Hematopoietic multipotent progenitor cell treated with erythropoietin and hydrocortisone succinate and interleukin-3 and kit ligand, for 8 days (in vitro differentiated cells): Measurements from ENCODE around the gene SLC8A2.
A peak's percentile ranks its signal among the peaks of the same experiment; 100 is the strongest.
"Not testable (repeated sequence)": the region's sequence is repeated elsewhere in the genome, so short reads cannot be mapped to it uniquely, and the experiment has no call there.

Source experiments
- DNase-seq: peaks from one replicate; pipeline ENCODE4 v3.0.0-alpha.2; 2015

SLC8A2 gene

DNA sequence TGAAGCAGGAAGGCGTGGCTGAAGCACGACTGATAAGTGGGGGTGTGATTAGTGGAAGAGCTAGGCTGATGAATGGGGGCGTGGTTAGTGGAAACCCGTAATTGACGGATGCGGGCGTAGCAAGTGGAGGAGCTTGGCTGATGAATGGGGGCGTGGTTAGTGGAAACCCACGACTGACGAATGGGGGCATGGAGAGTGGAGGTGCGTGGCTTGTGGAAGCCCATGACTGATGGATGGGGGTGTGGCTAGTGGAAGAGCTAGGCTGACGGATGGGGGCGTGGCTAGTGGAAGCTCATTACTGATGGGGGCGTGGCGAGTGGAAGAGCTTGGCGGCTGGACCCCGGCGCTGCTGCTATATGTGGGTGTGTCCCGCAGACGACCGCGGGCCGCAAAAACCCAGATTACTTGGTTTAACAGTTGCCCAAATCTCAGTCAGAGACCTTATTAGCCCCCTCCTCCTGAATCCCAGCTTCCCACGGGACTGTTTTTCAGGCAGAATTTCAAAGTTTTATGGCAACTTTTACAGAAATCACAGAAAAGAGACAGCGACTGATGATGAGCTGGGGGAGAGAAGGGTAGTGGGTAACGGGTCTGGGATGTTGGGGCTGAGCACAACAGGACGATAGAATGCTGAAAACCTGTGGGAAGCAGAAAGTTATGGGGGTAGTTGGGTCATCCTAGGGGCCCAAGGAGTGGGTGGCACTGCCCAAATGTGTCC is 43.4 kb downstream of the SLC8A2 start:
- DNase-seq, result peak; percentile 98

DNA sequence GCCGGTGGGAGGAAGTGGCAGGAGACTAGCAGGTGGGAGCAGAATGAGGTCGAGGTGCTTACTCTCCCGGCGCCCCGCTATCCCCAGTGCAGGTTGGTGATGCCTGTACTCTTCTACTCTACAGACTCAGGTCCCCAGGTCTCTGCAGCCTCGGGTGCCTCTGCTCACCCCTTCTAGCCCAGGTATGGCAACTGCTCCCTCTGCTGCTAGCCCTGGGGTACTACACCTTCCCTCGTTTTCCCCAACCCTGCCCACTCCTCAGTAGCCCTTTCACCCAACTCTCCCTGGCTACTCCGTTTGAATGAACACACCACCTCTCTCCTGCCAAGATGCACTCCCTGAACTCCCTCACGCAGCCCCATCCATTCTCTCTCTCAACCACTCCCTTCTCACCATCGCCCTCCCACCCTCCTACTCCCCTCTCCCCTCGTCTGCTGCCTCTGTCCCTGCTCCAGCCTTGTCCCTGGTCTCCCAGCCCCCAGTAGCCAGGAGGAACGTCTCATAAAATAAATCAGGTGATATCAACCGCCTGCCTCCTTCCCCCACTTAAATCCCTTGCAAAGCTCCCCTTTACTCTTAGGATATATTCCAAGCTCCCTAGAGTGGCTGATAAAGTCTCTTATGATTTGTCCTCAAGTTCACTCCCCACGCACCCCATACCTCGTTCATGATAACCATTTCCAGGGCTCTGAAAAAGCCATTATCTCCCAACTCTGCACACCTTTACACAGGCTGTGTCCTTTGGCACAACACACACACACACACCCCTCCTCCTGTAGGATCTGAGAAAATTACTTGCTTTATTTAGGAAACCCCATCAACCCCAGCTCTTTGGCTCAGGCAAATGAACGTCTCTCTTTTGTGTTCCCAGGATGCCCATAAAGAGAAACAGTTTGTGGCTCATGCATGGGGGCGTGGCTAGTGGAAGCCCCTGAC is 44.2 kb downstream of the SLC8A2 start:
- peak; percentile 67 for DNase-seq

DNA sequence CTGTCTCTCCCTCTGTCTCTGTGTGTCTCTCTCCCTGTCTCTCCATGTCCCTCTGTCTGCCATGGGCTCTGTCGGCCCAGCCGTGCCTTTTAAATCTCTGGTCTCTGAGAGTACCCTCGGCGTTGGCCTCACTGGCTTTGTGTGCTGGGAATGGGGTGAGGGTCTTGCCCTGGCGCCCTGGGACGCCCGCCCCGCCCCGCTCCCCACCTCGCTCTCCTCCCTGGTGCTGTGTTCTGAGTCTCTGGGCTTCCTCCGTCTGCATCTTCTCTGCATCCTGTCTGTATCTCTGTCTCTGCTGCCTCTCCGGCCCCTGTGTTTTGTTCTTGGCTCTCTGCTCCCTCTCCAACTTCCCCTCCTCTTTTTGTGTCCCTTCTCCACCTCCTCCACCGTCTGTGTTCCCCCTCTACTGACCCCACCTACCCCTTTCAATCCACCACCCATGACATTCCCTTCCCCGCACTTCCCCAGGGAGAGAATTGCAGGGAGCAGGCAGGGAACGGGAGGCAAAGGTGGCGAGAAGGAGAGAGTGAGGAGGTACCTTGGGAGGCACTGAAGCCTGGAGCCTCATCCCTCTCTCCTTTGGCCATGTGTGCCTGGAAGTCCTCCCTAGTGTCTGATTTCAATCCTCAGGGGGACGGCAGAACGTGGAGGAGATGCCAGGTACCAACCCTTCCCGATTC is 48.4 kb downstream of the SLC8A2 start:
- no peak for DNase-seq

DNA sequence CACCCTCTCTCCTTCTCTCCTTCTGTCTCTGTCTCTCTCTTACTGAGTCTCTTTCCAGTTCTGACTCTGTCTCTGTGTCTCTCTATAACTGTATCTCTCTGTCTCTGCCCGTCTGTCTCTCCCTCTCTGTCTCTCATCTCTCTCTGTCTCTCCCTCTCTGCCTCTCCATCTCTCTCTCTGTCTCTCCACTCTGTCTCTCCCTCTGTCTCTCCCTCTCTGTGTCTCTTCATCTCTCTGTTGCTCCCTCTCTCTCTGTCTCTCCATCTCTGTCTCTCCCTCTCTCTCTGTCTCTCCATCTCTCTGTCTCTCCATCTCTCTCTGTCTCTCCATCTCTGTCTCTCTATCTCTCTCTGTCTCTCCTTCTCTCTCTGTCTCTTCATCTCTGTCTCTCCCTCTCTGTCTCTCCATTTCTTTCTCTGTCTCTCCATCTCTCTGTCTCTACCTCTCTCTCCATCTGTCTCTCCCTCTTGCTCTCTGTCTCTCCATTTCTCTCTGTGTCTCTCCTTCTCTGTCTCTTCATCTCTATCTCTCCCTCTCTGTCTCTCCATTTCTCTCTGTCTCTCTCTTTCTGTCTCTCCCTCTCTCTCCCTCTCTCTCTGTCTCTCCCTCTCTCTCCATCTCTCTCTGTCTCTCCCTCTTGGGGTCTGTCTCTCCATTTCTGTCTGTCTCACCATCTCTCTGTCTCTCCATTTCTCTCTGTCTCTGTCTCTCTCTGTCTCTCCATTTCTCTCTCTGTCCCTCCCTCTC is 49.1 kb downstream of the SLC8A2 start:
- DNase-seq, result no peak

DNA sequence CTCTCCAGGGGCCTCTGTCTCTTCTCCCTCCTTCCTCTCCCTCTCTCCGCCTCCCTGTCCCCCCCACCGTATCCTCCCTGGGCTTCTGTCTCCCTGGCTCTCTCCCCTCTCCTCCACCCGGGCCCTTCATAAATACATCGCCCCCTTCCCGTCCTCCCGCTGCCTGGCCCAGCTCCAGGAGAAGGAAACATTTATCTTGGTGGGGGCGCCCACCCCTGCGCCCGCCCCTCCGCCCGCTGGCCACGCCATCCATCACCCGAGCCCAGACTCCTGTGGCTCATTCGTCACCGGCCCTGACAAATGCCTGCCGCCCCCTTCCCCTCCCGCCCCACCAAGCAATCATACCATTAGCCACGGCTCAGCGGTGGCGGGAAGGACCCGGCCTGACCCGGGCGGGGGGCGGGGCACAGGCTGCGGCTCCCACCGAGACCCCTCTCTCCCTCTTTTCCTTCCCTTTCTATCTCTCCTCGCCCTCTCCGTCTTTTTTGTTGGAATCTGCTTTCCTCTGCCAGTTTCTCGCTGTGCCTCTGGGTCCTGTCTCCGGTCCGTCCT is 49.8 kb downstream of the SLC8A2 start:
- no peak for DNase-seq

DNA sequence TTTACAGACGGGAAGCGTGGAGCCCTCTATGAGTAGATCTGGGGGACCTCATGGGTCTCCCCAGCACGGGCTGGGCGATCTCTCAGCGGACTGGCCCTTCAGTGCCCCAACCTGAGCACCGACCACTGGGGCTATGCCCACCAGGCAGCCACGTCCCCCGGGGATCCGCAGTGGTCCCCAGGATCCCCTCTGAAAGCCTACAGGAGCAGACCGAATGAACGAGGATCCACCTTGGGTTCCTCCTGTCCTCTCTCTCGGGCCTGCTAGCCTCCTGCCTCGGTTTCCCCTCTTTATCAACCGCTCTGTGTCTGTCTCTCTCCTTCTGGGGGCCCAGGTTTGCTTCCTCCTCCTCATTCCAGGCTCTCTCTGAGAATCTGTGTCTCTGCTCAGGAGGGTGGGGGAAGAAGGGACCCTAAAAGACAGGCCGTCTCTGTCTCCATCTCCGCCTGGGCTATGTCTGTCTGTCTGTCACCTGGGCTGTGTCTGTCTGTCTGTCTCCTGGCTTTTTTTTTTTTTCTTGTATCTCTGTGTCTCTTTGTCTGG is 50.4 kb downstream of the SLC8A2 start:
- DNase-seq, result no peak

DNA sequence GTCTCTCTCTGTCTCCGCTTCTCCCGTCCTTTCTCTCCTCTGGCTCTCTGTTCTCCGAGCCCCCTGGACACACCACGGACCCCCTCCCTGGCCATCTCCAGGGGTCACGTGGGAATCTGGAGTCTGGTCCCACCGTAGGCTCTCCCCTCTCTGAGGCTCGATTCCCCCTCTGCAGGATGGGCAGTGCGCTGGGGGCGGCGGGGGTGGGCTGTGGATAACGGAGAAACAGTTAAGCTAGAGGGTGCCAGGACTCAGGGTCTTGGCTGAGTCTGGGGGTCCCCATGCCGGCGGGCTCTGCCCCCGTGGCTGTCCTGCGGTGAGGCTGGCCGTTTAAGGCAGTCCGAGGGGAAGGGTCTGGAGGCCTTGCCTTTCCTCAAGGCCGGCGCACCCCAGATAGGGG is 51.9 kb downstream of the SLC8A2 start:
- no peak for DNase-seq

DNA sequence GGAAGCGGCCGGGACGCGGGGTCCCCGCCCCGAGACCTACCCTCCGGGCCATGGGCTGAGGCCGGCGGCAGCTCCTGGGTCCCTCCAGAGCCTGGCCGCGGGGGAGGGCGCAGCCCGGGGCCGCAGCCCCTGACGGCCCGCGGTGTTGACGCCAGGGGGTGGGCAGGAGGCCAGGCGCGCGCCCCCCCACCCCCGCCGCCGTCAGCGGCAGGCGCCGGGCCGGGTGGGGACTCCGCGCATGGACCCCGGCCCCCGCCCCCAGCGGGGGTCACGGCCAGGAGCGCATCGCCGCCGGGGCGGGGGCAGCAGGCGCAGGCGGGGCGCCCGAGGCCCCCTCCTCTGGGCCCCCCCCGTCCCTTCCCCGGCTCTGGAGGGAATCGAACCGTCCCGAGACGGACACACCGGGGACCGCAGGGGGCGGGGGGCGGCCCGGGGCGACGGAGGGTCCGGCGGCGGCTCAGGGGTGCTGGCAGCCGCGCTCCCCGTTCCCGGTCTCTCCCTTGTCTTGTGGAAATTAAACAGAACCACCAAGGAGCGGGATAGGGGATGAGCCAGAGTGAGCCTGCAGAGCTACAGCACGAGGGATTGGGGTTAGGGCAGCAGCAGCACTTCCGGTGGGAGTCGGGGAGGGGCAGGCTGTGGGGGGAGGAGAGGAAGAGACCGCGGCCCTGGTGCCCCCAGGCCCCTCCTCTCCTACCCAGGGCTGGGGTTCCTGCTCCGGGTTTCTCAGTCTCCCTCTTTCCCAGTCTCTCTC is 52.5 kb downstream of the SLC8A2 start, which contains the start of gene MEIS3:
Gene MEIS3, minus strand, starts transcription at position 498 of the 754 bp plus-strand sequence. Its CDS starts 446 bp downstream, at position 52.
- DNase-seq, result no peak

DNA sequence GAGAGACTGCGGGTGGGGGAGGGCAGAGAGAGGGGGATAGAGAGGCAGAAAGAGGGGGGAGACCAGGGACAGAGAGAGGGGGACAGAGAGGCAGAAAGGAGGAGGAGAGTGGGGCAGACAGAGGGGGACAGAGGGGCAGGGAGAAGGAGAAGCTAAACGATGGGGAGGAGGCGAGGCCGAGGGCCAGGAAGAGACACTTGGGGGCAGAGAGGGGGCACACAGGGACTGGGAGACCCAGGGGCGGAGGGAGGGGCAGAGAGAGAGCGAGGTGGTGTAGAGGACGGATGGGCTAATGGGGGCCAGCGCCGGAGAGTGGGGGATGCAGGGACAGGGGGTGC is 53.0 kb downstream of the SLC8A2 start:
- DNase-seq, result no peak

DNA sequence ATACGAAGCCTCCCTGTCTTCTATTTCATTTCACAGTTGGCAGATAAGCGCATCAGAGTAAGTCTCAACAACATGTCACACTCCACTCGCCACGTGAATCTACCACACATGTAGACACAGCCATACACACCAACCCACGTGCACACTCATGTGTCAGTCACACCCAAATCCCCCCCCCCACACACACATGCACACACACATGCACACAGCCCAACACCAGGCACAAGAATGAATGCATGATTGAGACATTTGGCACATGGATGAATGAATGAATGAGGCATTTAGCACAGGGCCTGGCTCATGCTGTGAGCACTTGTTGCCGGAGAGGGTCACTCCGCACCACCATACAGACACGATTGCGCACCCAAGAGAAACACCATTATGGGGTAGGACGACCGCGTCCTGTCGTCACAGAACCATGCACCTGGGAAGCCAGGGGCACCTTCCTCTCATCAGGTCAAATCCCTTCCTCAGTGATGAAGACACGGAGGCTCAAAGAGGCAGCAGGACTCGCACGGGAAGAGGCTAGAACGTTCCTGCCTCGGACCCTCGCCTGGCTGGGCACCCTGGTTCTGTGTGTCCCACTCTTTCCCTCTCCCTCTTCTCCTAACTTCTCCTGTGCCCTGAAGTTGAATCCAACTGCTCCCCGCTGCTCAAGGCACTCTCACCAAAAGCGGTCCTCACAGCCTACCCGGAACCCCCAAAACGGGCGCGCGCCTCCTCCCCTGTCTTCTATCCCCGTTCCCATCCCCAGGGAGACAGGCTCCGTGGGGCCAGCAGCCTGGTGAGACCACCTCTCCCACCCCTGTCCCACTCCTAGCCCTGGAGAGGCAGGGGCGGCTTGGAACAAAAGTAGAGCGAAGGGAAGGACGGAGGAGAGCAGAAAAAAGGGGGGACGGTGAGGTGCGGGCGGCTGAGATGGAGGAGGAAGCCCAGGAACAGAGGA is 53.7 kb downstream of the SLC8A2 start:
- DNase-seq, result no peak

DNA sequence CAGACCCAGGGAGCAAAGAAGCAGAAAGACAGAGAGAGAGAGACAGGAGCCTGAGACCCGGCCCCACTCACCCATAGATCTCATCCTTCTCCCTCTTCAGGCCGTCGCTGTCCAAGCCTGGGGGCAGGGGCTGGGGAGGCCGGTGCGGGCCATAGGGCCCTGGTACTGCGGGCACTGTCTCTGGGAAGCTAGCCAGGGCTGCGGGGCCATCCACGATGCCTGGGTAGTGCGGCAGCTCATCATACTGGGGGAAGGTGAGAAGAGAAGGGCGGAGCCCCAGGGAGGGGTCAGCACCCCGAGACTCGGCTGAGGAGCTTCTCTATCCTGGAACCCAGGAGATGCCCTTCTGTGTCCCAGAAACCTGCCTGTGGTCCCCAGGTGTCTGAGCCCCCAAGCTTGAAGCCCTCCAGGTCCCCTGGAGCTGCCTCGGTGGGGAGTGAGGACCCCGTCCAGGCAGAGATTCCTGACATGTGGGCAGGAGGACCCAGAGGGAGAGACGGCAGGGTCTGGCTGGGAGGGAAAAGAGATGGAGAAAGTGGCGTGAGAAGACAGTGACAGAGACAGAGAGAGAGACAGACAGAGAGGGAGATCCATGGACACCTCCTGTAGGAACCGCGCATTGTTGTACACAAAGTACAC is 54.5 kb downstream of the SLC8A2 start:
- DNase-seq, result no peak

DNA sequence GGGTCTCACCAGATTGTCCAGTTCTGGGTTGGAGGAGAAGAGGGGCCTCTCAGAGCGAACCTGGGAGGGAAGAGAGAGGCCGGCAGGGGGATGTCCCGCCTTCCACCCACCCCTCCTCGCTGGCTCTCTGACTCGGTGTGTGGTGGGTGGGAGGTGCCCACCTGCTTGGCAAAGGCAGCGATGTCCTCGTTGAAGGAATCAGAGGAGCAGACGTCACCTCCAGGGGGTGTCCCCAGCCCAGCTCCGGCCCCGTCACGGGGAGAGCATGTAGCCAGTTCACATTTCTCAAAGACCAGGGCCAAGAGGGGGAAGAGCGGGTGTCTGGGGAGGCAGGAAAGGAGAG is 55.1 kb downstream of the SLC8A2 start:
- DNase-seq, result no peak

DNA sequence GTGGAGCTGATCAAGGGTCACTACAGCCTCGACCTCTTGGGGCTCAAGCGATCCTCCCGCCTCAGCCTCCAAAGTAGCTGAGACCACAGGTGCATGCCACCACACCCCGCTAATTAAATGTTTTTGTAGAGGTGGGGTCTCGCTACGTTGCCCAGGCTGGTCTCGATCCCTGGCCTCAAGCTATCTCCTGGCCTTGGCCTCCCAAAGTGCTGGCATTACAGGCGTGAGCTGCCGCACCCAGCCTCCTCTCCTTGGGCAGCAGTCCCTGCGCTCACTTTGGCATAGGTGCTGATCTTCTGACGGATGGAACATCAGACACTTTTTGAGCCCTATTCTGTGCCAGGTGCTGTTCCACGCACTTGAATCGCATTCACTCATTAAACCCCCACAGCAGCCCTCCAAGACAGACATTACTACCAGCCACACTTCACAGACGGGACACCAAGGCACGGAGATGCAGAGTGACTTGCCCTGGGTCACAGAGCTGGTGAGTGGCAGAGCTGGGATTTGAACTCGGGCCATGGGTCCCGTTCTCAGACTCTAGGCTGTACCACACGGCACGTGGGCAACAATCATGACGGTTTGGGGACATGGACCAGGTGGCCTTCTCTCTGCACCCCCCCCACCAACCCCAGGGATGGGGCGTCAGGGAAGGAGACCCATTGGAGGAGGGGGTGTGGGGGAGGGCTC is 55.6 kb downstream of the SLC8A2 start:
- DNase-seq, result no peak

DNA sequence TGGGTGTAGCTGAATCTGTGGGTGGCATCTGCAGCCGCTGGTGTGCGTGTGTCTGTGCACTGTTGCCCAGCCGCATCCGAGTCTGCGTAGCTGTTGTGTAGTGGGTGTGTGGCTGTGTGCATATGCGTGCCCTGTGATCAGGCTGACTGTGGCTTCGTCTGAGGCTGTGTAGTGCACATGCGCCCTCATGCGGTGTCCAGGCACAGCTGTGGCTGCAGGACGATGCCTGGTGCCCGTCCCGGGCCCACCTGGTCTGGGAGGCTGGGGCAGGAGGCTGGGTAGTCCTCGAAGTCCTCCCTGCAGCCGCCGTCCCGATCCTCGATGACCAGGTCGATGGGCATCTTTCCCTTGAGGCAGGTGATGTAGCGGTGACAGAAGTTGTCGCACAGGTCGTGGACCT is 57.2 kb downstream of the SLC8A2 start:
- peak; percentile 33 for DNase-seq

DNA sequence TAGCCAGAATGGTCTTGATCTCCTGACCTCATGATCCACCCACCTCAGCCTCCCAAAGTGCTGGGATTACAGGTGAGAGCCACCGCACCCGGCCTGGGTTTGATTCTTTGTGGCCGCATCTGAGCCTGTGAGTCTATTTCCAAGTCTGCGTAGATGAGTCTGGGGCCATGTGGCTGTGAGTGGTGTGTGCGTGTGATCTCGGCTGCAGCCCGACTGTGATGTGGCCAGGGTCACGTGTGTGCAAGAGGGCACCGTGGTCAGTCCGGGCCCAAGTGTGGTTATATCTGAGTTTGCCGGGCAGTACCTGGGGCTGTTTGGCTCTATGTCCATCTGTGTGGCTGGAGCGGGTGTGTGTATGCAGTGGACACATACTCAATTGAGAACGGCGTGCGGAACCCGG is 57.8 kb downstream of the SLC8A2 start:
- DNase-seq, result no peak

DNA sequence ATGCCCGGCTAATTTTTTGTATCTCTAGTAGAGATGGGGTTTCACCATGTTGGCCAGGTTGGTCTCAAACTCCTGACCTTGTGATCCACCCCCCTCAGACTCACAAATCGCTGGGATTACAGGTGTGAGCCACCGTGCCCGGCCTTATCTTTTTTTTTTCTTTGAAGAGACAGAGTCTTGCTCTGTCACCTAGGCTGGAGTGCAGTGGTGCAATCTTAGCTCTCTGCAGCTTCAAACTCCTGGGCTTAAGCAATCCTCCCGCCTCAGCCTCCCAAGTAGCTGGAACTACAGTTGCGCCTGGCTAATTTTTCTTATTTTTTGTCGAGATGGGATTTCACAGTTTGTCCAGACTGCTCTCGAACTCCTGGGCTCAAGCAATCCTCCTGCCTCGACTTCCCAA is 60.0 kb downstream of the SLC8A2 start:
- DNase-seq, result not testable (repeated sequence)

DNA sequence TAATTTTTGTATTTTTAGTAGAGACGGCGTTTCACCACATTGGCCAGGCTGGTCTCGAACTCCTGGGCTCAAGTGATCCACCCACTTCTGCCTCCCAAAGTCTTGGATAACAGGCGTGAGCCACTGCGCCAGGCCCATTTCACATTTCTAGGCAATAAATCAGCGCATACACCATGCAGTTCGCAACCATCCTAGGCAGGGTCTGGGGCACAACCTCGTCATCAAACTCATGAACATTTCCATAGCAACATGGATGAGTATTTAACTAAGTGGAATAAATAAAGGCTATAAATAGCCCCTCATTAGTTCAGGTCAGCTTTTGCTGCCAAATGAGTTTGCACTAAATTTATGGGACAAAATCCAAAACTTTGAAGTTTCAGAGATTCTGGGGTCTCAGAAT is 60.6 kb downstream of the SLC8A2 start:
- no peak for DNase-seq

DNA sequence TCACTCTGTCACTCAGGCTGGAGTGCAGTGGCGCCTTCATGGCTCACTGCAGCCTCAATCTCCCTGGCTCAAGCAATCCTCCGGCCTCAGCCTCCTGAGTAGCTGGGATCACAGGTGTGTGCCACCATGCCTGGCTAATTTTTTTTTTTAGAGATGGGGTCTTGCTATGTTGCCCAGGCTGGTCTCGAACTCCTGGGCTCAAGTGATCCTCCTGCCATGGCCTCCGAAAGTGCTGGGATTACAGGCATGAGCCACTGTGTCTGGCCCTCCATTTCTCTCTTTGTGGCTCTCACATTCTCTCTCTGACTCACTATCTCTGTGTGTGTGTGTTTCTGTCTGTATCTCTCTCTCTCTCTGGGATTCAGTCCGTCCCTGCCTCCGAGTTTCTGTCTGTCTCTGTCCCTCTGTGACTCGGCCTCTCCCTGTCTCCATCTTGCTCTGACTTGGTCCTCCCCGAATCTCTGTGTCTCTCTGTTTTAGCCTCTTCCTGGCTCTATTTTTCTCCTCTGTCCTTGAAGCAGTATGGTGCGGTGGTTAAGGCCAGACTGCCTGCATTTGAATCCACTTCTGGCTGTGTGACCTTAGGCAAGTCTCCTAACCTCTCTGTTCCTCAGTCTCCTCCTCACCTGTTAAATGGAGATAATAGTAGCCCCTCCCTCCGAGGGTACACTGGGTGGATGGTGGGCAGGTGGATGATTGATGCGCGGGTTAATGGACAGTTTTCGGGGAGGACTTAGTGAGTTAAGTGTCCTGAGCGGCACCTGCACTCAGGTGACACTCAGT is 63.3 kb downstream of the SLC8A2 start:
- no peak for DNase-seq

DNA sequence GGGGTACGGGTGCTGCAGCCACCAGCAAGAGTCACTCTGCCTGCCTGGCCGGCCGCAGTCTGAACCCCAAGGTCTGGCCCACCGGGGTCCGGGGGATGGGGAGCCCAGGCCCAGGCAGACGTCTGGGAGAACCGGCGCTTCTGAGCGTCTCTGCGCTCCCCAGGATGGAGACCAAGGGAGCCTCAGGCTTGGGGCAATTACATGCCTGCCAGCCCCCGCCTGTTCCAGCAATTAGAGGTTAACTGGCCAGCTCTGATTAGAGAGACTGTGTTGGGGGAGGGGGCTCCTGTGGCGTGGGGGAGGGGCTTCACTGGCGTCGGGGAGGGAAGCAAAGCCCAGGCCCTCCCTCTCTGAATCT is 64.3 kb downstream of the SLC8A2 start:
- no peak for DNase-seq
